Gastroesophageal sphincter (tissue), 3 donors: Measurements from ENCODE around the gene PSMD14.

Source experiments
- CTCF ChIP-seq, 4 experiments: fragments of 200-600 bp in 2 of 4; fragments of 450-650 bp in 2 of 4; sonication (generic) in 1 of 4; IDR thresholded peaks; one replicate each; pipeline ENCODE4 v1.5.1; 2017 to 2019; ENCODE audit warnings: antibody characterized with exemption in 4 of 4, mild to moderate bottlenecking in 2 of 4, moderate library complexity in 2 of 4
- EP300 ChIP-seq: sonication (generic); formaldehyde crosslinking; IDR thresholded peaks from one replicate; pipeline ENCODE4 v1.6.1; 2017; ENCODE audit warnings: antibody characterized with exemption, mild to moderate bottlenecking
- POLR2A ChIP-seq, 2 donors: fragments of 450-650 bp; IDR thresholded peaks; one replicate each; pipeline ENCODE4 v1.6.1; 2017; ENCODE audit warnings: antibody characterized with exemption in 2 of 2, mild to moderate bottlenecking in 2 of 2, moderate library complexity in 1 of 2
- POLR2AphosphoS5 ChIP-seq: sonication (generic); formaldehyde crosslinking; IDR thresholded peaks from one replicate; pipeline ENCODE4 v1.6.1; 2017; ENCODE audit warnings: antibody characterized with exemption

GRCh38 chr2:161355106-161355505 lies 46.9 kb downstream of the PSMD14 start:
- TF ChIP-seq CTCF (IDR thresholded peaks at IDR 0.05) (no peak), POLR2A (IDR thresholded peaks at IDR 0.05) (no peak), POLR2AphosphoS5 (no peak), EP300 (no peak)
